Esophagus (tissue), 2 donors: ENCODE results near the gene CRYZL1. TPM values are rescaled to one million over a fixed set of nuclear protein-coding genes. Genes with fewer than 3 reads are reported as not detected.

Experiments used
- H3K27ac ChIP-seq, 2 donors: one replicate each; pipeline ENCODE4 v1.5.1; 2013; ENCODE audit warnings: low read depth in 2 of 2, mild to moderate bottlenecking in 2 of 2, inconsistent platforms in 1 of 2, low read length in 1 of 2, moderate library complexity in 1 of 2
- H3K27me3 ChIP-seq, 2 donors: one replicate each; pipeline ENCODE4 v1.6.1; 2013; ENCODE audit warnings: low read length in 2 of 2, control low read depth in 1 of 2, mild to moderate bottlenecking in 1 of 2; ENCODE audit not compliant: insufficient read depth in 2 of 2, control insufficient read depth in 1 of 2
- H3K36me3 ChIP-seq, 2 donors: one replicate each; pipeline ENCODE4 v1.6.1; 2013; ENCODE audit warnings: low read length in 1 of 2; ENCODE audit not compliant: control insufficient read depth in 2 of 2, insufficient read depth in 2 of 2
- H3K4me1 ChIP-seq, 2 donors: one replicate each; pipeline ENCODE4 v1.6.1; 2013; ENCODE audit warnings: low read length in 1 of 2; ENCODE audit not compliant: control insufficient read depth in 2 of 2, insufficient read depth in 2 of 2
- H3K4me3 ChIP-seq, 2 donors: one replicate each; pipeline ENCODE4 v1.5.1; 2013; ENCODE audit warnings: low read length in 2 of 2, mild to moderate bottlenecking in 2 of 2, low read depth in 1 of 2, moderate library complexity in 1 of 2
- H3K9me3 ChIP-seq, 2 donors: one replicate each; pipeline ENCODE4 v1.6.1; 2013; ENCODE audit warnings: mild to moderate bottlenecking in 2 of 2, low read depth in 1 of 2, low read length in 1 of 2, moderate library complexity in 1 of 2; ENCODE audit not compliant: control insufficient read depth in 2 of 2, insufficient read depth in 1 of 2
- WGBS, 2 donors: extraction: QIAGEN DNeasy Blood & Tissue Kit; methylation state at CpG; one replicate each; pipeline ENCODE4 v1.1.7; 2013; 5-methylcytosine and 5-hydroxymethylcytosine counted together
- polyA plus RNA-seq, 2 donors: library from polyadenylated mRNA; stranded (reverse); fragments of 200-250 nt; gene quantifications; one replicate each; pipeline ENCODE4 v1.2.3, GENCODE V29; 2013
- donor health status: healthy with polysubstance abuse.
- donor health status: Bipolar disorder and iron deficiency.

CRYZL1 gene
- polyA plus RNA-seq, 2 donors = 15.0 to 15.5 TPM

- WGBS, 2 donors = 77 to 82% methylated on average over 4 of the region's 4 CpGs
- Histone ChIP-seq H3K4me1 (no peaks in the 10 kb centered on the region), H3K9me3 (no peaks in the 10 kb centered on the region)
These were observed 101.9 kb downstream of the CRYZL1 start for GRCh38 chr21:33539616-33540015.

More at GRCh38 chr21:33539616-33540015, 101.9 kb downstream of the CRYZL1 start:
- Histone ChIP-seq H3K27ac (no peak overlapping the region), H3K27me3 (no peaks in the 10 kb centered on the region), H3K36me3 (peaks cover under 1 to 5% of the 10 kb centered on the region in 2 donors), H3K4me3 (no peak overlapping the region)

Other genes starting within 250 kb of the CRYZL1 start
- gene IFNGR2, start 238.3 kb downstream of the CRYZL1 start, polyA plus RNA-seq = 10 to 100 TPM; 44.9 to 52.5 TPM
- 10 to 100 TPM; 20.3 to 27.4 TPM for gene TMEM50B, start 161.8 kb downstream of the CRYZL1 start, polyA plus RNA-seq
- 1 to 10 TPM; 1.2 to 1.4 TPM for gene DNAJC28, start 150.0 kb downstream of the CRYZL1 start, polyA plus RNA-seq
- 10 to 100 TPM; 10.6 to 27.1 TPM for gene GART, start 99.6 kb downstream of the CRYZL1 start, polyA plus RNA-seq
- 10 to 100 TPM; 71.5 to 92.1 TPM for gene SON, start 98.7 kb downstream of the CRYZL1 start, polyA plus RNA-seq
- 10 to 100 TPM; 10.6 to 17.4 TPM for gene DONSON, start 53.1 kb downstream of the CRYZL1 start, polyA plus RNA-seq
- 1 to 10 TPM; 6.6 to 8.9 TPM for gene ITSN1, start 760 bp upstream of the CRYZL1 start, polyA plus RNA-seq